GM18517 (cell line): Measurements from ENCODE around the gene GPR26.

Experiments
- ATAC-seq: cut with Tn5 transposase; IDR thresholded peaks from one replicate; pipeline ENCODE4 v1.9.1; 2021; ENCODE audit warnings: mild to moderate bottlenecking, moderate library complexity; ENCODE audit not compliant: unreplicated experiment

The GPR26 gene, protein sequence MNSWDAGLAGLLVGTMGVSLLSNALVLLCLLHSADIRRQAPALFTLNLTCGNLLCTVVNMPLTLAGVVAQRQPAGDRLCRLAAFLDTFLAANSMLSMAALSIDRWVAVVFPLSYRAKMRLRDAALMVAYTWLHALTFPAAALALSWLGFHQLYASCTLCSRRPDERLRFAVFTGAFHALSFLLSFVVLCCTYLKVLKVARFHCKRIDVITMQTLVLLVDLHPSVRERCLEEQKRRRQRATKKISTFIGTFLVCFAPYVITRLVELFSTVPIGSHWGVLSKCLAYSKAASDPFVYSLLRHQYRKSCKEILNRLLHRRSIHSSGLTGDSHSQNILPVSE

DNA sequence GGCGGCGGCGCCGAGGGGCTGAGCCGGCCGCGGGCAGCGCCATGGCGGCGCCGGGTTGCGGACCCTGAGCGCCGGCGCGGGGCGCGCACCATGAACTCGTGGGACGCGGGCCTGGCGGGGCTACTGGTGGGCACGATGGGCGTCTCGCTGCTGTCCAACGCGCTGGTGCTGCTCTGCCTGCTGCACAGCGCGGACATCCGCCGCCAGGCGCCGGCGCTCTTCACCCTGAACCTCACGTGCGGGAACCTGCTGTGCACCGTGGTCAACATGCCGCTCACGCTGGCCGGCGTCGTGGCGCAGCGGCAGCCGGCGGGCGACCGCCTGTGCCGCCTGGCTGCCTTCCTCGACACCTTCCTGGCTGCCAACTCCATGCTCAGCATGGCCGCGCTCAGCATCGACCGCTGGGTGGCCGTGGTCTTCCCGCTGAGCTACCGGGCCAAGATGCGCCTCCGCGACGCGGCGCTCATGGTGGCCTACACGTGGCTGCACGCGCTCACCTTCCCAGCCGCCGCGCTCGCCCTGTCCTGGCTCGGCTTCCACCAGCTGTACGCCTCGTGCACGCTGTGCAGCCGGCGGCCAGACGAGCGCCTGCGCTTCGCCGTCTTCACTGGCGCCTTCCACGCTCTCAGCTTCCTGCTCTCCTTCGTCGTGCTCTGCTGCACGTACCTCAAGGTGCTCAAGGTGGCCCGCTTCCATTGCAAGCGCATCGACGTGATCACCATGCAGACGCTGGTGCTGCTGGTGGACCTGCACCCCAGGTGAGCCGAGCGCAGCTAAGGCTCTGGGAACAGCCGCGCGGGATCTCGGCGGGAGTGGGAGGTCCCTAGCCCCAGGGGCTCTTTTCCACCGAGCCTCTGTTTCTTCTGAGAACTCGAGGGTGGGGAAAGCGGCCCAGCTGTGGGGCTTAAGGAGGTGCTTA lies at the start of gene GPR26:
Gene GPR26 (plus strand): TSS at position 38 of the 919 bp plus-strand sequence. CDS start 53 bp downstream, at position 91.
- ATAC-seq: no peak

DNA sequence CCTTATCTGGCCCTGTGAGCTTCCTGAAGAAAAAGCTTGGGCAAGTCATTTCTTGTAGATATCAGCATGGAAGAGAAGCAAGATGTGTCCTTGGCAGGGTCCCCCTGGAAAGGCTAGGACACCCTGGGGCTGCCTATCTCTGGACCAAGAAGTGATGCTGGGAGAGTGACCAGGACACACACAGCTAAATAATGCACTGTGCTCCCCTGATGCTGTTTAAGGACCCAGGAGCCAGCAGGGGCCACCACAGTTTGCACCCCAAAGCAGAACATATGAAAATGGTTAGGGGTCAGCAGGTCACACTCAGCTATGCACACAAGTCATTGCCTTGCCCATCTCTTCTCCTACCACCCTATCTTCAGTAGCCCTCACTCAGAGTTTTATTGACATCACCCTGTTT lies 47.9 kb upstream of the GPR26 start:
- no peak for ATAC-seq

DNA sequence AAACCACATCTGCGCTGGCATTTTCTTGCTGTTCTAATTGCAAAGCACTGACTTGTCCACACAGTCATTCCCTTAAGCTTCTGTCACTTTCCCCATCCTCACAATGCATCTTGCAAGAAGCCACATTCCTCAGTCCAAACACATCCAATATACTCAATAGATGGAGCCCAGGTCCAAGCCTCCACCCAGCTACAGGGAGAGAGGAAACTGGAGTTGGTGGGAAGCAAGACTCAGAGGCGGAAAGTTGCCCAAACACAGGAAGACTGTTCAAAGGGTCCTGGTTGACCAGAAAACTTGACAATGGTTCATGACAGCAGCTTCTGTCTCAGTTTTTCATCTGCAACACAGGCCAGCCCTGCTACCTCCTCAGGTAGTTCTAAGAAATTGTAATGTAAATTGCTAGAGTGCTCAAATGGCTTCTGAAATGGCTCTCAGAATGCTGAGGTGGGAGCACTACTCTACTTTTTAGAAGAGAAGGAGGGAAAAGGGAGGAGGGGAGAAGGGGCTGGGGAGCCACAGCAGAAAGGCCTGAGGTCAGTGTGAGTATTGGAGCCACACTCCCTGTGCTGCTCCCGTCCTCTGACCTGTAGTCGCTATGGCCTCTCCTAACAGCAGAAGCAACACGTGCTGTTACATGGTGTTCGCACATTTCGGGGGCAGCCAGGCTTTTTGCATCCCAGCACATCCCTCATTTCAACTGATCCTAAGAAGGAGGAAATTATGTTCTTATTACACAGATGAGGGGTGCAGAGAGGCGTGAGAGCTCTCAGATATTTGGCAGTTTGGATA lies 46.9 kb upstream of the GPR26 start:
- ATAC-seq: no peak

DNA sequence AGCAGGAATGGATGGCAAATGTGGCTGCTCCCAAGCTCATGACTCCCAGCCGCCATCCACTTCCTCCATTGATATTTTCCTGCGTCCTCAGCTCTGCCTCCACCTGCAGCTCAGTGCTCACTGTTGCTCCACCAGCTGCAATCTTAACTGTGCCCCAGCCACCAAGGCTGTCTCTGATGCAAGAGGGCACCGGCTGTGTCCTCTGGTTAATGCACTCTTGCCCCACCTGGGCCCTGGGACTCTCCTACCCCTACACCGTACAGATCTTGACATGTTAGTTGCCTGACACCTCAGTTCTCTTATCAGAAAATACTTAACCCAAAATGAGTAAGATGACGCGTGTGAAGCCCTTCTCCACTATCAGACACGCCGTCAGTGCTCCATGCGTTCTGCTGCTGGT lies 45.5 kb upstream of the GPR26 start:
- no peak for ATAC-seq

DNA sequence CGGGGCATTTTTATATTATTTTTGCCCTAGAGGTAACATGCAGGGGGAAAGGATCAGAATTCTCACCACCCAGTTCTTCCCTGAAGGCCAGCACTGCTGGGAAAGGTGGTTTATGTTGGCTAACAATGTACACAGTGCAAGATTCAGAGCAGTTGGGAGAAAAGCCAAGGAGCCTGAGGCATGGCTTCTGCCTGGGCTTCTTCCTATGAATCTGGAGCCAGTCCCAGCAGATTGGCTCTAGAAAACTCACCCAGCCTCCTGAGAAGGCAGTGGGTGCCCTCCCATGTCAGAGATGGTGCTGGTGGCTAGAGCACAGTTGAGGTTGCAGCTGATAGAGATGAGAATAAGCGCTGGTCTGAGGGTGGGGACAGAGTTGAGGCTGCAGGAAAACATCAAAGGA lies 44.7 kb upstream of the GPR26 start:
- no peak for ATAC-seq

DNA sequence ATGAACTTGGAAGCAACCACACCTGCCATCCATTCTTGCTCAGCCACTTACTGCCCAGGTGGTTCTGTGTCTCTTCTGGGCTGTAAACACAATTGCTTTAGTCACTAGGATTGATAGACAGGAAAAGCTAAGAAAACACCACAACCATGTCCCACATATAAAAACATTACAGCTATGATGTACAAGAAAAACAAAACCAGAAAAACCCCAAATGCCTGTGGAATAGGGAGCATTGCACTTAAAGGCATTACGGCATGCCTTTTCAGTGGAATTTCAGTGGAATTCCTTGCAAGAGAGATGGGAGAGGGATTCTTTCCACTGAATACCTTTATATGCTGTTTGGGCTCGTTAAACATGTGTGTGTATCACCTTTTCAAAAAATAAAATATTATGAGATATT lies 44.2 kb upstream of the GPR26 start:
- ATAC-seq: no peak

DNA sequence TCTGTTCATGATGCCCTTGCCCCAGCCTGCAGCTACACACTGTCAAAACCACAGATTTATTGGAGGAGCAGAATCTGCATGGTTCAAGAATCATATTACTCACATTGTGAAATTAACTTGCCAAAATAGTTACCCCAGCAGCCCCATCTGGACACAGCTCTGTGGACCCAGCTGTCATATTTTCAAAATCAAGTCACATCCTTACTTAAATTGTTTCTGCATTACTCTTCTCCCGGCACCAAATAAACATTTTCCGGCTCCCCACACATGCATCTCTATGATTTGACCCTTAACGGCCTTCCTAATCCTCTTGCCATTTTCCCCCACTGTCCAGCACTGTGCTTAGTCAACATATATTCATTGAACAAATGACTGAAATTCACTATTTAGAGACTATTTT lies 43.8 kb upstream of the GPR26 start:
- no peak for ATAC-seq

DNA sequence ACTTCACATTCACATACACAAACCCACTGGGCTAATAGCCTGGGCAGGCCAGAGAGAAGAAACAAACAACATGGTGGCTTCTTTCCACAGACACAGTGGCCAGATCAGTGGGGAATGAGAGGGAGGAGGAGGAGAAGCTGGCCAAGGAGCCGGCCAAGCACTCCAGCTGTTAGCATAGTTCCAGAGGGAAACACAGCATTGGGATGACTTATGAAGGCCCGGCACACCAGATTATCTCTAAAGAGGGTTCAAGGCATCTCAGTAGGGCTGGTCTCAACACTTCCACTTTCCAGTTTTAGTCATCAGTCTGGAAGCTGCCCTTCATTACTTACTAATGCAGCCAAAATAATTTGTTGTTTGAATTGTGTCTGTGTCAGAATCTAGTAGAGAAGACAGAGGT lies 42.1 kb upstream of the GPR26 start:
- no peak for ATAC-seq

DNA sequence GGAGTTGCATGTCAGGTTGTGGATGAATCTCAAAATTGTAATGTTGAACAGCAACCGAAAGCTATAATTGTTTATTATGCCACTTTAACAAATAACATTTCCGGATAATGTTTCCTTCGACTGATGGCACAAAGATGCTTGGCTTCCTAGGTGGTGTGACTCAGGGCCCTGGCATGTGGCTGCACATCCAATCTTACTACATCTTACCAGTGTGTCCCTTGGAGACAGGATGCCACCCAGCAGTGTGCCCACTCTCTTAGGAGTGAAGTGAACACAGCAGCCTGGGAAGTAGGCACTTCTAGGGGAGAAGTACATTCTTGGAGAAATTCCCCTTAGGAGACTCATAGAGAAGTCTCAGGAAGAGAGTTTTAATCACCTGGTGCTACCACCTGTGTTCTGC lies 33.0 kb upstream of the GPR26 start:
- ATAC-seq: no peak

DNA sequence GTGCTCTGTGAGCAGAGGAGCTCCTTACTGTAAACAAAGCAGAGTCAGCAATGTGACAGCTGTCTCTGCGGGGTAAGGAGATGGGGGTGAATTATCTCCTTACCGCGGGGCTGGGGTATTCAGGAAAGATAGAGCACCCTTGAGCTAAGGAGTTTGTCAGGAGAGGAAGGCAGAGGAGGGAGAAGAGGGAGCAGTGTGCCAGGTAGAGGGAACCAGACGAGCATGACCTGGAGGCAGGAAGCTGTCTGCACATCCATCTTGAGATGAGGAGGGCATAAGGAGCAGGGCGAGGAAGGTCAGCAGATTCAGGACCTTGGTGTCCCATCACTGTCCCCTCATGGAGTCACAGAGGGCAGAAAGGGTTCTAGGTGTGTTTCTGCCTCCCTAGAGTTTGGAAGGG lies 32.5 kb upstream of the GPR26 start:
- ATAC-seq: no peak

DNA sequence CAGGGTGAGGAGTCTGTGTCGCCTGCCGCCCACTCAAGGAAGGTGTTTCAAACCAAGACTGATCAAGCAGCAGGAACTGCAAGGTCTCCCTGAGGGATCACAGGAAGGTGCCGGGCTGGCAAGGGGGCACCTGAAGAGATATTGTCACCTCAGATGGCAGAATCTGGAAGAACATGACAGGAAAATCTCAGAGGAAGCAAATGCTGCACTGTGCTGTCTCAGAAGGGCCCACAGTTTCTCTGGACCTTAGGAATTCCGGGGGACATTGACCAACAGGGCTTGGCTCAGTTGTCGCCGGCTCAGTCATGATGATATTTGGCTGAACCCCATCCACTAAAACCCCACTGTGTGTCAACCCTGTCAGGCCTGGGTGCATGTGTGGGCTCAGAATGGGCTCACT lies 31.9 kb upstream of the GPR26 start:
- no peak for ATAC-seq

DNA sequence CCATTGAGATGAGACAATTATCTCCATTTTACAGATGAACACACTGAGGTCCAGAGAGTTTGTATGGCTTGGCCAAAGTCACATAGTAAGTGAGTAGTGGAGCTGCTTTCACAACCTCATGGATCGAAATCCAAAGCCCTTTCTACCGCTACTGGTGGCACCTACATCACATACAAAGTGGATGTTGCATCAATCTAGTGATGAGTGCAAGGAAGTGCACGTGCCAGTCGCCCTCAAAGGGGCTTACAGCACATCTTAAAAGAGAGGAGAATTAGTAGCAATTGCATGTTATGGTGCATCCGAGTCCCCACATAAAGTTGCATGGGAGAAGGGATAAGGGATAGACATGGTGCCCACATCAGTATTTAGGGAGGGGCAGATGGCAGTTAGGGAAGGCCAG lies 31.0 kb upstream of the GPR26 start:
- no peak for ATAC-seq

DNA sequence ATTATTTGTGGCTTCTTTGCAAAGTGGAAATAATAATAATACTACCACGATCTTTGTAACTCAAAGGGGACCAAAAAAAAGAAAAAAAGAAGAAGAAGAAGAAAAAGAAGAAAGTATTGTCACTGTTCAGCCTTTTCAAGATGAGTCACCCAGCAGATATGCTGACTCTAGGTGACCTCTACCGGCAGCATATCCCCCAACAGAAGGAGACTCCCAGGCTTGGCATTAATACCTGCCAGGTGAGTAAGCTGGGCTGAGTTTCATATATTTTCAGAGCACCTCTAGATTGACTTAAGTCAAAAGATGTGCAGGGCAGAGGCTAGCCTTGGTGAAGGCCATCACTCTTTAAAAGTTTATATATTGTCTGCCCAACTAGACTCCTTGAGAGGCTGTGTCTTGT lies 30.4 kb upstream of the GPR26 start:
- ATAC-seq: no peak

DNA sequence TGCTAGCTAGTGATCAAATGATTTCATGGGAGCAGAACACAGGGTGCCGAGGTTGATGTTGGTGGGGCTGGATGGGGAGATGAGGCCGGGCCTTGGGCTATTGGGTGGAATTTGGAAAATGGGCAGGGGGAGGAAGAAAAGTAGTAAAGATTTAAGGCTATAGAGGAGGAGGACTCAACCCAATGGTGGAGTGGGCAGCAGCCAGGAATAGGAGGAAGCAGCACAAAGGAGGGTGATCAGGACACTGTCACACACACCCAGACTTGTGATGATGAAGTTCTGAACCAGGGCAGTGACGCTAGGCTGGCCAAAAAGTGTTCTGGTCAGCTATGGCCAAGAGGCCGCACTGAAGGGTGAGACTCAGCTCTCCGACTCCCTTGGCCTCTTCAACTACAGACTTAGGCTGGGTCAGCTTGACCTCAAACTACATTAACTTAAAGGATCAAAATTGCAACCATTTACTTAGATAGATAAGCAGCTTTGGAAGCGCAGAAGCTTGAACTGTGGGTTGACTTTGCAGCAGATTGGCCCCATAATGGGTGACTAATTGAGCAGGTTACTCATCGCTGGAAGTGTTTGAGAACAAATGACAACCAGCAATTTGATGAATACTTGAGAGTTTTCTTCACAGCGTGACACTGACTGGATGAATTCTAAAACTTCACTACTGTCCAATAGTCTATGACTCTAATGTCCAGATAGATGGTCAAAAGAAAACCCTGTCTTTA lies 29.4 kb upstream of the GPR26 start:
- ATAC-seq: no peak

DNA sequence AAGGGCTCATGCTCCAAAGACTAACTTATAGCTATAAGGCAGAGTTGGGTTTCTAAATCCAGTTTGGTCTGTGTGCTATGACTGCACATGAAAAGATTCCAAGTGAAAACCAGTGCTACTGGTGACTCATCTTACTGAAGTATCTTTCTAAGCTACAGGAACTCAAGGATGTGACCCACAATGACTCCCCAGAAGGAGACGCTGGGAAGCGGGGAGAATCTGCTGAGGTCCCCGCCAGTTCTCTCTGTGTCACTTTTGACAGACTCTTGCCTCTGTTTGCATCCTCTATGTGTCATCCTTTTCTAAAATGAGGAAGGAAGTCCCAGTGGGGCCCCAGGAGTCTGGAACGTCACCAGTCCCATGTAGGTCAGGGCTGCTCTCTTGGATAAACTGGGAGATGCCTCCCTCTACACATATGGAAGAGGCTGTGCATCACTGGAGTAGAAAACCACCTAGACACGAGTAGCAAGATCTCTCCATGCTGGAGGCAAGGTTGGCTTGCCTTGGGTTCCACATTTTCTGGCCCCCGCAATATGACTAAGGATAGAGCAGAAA lies 28.8 kb upstream of the GPR26 start:
- ATAC-seq: no peak

DNA sequence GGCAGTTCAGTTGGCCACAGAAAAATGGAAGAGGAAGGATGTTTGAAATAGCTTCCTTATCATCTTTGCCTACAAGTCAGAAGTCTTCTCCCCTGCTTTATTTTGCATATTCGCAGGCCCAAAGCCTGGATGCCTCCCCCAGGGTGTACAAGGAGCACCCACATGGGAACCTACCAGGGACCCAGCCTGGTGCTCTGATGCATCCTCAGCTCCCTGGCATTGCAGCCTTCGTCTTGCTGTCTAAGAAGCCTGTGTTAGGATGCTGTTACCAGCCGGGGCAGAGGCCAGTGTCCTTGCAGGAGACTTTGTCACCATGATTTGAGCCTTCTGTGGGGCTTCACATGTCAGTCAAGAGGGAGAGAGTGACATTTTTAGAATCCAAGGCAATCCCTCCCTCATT lies 27.0 kb upstream of the GPR26 start:
- ATAC-seq: no peak

DNA sequence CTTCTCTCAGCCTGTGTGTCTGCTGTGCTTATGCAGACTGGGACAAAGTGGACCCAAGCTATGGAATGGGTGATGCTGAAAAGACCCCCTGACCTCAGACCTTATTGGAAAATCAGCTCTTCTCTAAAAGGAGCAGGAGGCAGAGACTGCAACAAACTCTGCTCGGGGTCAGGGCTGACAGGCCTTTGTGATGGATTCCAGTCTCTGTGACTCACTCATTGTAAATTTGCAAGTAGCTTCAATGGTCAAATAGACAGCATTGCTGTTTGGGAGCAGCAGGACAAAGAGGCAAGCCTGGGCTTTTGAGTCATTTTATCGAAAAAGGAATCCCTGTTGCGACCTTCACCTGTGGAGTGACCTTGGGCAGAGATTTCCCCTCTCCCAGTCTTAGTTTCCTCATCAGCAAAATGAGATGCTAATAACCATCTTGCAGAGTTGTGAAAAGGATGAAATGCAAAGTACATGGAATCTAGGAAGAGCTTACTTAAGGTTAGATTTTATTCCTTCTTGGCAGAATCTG lies 26.1 kb upstream of the GPR26 start:
- no peak for ATAC-seq

DNA sequence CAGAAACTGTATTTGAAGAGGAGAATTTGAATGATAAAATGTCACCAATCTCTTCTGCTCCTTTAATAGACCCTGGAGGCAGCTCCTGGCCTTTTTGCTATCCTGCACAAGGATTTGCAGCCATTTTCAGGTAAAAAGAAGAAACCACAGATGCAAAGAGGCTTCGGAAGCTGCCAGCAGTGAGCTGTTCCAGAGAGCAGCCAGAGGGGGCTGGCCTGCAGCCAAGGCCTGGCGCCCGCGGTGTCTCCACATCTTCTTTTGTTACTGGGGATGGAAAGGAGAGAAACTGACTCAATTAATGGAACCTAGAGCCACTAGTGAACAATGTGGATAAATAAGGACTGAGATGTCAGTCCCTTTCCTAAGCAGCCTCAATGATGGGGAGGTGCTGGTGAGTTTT lies 23.9 kb upstream of the GPR26 start:
- ATAC-seq: no peak

DNA sequence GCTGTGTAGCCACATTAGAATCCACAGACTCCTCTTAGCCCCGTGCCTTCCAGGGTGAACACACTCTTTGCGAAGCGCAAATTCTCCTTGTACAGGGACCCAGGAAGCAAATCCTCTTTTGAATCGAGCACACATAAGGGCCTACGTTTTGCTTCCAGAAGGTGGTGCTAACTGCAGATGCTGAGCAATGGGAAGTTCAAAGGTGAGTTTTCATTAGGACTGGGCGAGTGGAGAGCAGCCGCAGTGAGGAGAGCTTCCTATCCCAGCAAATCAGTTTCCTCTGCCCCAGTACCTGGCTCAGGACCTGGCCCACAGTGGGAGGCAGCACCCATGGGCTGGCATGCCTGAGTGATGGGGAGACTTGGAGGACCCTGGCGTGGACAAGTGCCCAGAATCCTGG lies 23.5 kb upstream of the GPR26 start:
- no peak for ATAC-seq

DNA sequence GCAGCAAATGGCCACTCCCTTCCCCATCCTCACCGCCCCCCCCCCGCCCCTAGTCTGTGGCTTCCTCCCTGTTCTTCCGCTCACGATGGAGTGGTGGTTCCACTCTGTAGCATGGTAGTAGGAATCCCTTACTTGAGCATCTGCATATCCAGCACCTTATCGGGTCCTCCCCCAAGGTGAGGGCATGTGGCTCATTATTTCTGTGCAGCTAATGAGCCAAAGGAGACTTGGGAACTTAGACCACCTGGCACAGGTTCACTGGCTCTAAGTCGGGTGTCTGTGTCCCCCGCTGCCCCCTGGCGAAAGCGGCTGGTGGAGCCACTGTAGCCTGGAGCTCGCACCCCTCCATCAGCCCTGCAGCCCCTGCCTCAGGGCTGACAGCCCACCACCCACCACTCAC lies 22.8 kb upstream of the GPR26 start:
- no peak for ATAC-seq
